ENCODE results near the gene NEO1.

DNA sequence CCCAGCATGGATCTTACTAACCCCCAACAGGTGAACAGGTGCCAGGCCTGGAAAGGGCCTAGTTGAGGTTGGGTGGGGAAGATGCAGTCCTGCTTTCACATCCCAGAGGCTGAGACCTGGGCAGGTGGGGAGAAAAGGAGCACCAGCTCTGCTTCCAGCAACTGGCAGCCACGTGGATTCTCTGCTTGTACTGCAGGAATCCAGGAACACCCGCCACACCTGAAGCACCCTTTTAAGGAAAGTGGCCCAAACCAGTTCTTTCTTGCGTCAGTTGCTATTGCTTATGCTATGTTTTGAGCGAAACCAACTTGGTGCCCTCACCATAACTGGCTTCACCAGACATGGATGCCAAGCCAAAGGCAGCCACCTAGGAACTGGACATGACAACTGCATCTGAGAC is 28.1 kb upstream of the NEO1 start:
- TF ChIP-seq, protein P1, sequence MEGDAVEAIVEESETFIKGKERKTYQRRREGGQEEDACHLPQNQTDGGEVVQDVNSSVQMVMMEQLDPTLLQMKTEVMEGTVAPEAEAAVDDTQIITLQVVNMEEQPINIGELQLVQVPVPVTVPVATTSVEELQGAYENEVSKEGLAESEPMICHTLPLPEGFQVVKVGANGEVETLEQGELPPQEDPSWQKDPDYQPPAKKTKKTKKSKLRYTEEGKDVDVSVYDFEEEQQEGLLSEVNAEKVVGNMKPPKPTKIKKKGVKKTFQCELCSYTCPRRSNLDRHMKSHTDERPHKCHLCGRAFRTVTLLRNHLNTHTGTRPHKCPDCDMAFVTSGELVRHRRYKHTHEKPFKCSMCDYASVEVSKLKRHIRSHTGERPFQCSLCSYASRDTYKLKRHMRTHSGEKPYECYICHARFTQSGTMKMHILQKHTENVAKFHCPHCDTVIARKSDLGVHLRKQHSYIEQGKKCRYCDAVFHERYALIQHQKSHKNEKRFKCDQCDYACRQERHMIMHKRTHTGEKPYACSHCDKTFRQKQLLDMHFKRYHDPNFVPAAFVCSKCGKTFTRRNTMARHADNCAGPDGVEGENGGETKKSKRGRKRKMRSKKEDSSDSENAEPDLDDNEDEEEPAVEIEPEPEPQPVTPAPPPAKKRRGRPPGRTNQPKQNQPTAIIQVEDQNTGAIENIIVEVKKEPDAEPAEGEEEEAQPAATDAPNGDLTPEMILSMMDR (IDR thresholded peaks at IDR 0.05; ENCODE audit: low read depth, low read length, poor library complexity, severe bottlenecking) = no peak
- TF ChIP-seq EZH2phosphoT487 (IDR thresholded peaks at IDR 0.05; ENCODE audit: borderline replicate concordance, low read length) = no peak
